ENCODE measurements around the gene OR11H6.

OR11H6 gene

GRCh38 chr14:20184181-20184580 lies 39.3 kb upstream of the OR11H6 start:
- TF ChIP-seq RARB (CRISPR knock-in tag; IDR thresholded peaks at IDR 0.05) (no peak), ZNF70 (CRISPR knock-in tag; IDR thresholded peaks at IDR 0.05) (no peak), ESRRG (CRISPR knock-in tag; IDR thresholded peaks at IDR 0.05) (no peak), ARNTL (CRISPR knock-in tag; IDR thresholded peaks at IDR 0.05; ENCODE audit: borderline replicate concordance, low read depth) (no peak)
- TF ChIP-seq, protein P1, sequence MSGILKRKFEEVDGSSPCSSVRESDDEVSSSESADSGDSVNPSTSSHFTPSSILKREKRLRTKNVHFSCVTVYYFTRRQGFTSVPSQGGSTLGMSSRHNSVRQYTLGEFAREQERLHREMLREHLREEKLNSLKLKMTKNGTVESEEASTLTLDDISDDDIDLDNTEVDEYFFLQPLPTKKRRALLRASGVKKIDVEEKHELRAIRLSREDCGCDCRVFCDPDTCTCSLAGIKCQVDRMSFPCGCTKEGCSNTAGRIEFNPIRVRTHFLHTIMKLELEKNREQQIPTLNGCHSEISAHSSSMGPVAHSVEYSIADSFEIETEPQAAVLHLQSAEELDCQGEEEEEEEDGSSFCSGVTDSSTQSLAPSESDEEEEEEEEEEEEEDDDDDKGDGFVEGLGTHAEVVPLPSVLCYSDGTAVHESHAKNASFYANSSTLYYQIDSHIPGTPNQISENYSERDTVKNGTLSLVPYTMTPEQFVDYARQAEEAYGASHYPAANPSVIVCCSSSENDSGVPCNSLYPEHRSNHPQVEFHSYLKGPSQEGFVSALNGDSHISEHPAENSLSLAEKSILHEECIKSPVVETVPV (CRISPR knock-in tag; IDR thresholded peaks at IDR 0.05), result no peak
- TF ChIP-seq, protein P2, sequence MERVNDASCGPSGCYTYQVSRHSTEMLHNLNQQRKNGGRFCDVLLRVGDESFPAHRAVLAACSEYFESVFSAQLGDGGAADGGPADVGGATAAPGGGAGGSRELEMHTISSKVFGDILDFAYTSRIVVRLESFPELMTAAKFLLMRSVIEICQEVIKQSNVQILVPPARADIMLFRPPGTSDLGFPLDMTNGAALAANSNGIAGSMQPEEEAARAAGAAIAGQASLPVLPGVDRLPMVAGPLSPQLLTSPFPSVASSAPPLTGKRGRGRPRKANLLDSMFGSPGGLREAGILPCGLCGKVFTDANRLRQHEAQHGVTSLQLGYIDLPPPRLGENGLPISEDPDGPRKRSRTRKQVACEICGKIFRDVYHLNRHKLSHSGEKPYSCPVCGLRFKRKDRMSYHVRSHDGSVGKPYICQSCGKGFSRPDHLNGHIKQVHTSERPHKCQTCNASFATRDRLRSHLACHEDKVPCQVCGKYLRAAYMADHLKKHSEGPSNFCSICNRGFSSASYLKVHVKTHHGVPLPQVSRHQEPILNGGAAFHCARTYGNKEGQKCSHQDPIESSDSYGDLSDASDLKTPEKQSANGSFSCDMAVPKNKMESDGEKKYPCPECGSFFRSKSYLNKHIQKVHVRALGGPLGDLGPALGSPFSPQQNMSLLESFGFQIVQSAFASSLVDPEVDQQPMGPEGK (CRISPR knock-in tag; IDR thresholded peaks at IDR 0.05; ENCODE audit: borderline replicate concordance), result no peak
- ATAC-seq, result no peak

GRCh38 chr14:20190596-20190995 lies 32.9 kb upstream of the OR11H6 start, which contains the start of gene OR11G2:
Gene OR11G2, plus strand, starts transcription at chr14:20190896. Its CDS starts 6,542 bp downstream, at chr14:20197438.
- TF ChIP-seq RARB (CRISPR knock-in tag; IDR thresholded peaks at IDR 0.05), result no peak
- no peak for TF ChIP-seq PPARA (CRISPR knock-in tag; IDR thresholded peaks at IDR 0.05; ENCODE audit: borderline replicate concordance)
- no peak for ATAC-seq

- TF ChIP-seq TSHZ2 (CRISPR knock-in tag; IDR thresholded peaks at IDR 0.05), result no peak
- TF ChIP-seq ZFP3 (CRISPR knock-in tag; IDR thresholded peaks at IDR 0.05), result no peak
- no peak for TF ChIP-seq ZNF565 (CRISPR knock-in tag; conservative IDR thresholded peaks at IDR 0.05; ENCODE audit: low read depth)
- no peak for TF ChIP-seq PPARA (CRISPR knock-in tag; IDR thresholded peaks at IDR 0.05; ENCODE audit: borderline replicate concordance)
- TF ChIP-seq GLIS3 (CRISPR knock-in tag; IDR thresholded peaks at IDR 0.05), result no peak
- TF ChIP-seq ZNF8 (CRISPR knock-in tag; IDR thresholded peaks at IDR 0.05), result no peak
- no peak for TF ChIP-seq CSDC2 (CRISPR knock-in tag; IDR thresholded peaks at IDR 0.05)
- TF ChIP-seq, protein P3, sequence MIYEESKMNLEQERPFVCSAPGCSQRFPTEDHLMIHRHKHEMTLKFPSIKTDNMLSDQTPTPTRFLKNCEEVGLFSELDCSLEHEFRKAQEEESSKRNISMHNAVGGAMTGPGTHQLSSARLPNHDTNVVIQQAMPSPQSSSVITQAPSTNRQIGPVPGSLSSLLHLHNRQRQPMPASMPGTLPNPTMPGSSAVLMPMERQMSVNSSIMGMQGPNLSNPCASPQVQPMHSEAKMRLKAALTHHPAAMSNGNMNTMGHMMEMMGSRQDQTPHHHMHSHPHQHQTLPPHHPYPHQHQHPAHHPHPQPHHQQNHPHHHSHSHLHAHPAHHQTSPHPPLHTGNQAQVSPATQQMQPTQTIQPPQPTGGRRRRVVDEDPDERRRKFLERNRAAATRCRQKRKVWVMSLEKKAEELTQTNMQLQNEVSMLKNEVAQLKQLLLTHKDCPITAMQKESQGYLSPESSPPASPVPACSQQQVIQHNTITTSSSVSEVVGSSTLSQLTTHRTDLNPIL (CRISPR knock-in tag; IDR thresholded peaks at IDR 0.05; ENCODE audit: low read depth), result no peak
- ATAC-seq, result no peak
Measured at GRCh38 chr14:20191396-20191795, 32.1 kb upstream of the OR11H6 start.

DNA sequence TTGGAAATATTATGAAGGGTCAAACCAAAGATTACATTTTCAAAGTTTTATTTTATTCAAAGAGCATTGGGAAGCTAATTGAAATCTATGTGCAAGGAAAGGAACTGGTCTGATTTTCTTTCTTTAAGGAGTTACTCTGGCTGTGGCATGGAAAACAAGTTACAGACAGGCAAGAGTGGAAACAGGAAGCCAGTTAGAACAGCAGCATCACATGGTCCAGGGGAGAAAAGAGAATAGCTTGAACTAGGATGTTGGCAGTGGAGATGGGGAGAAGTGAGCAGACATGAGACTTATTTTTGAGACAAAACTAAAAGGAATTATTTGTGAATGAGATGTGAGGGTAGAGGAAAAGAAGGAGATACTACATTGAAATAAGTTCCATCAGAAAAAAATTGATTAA lies 29.4 kb upstream of the OR11H6 start:
- no peak for ATAC-seq
- TF ChIP-seq, protein P1 (CRISPR knock-in tag; IDR thresholded peaks at IDR 0.05), result no peak
- no peak for TF ChIP-seq ZFP3 (CRISPR knock-in tag; IDR thresholded peaks at IDR 0.05)
- TF ChIP-seq TSHZ2 (CRISPR knock-in tag; IDR thresholded peaks at IDR 0.05), result no peak
- no peak for TF ChIP-seq POU6F1 (CRISPR knock-in tag; IDR thresholded peaks at IDR 0.05; ENCODE audit: borderline replicate concordance, low read depth)
- TF ChIP-seq, protein P3 (CRISPR knock-in tag; IDR thresholded peaks at IDR 0.05; ENCODE audit: low read depth), result no peak
- no peak for TF ChIP-seq OSR1 (CRISPR knock-in tag; IDR thresholded peaks at IDR 0.05)
- TF ChIP-seq ARNTL (CRISPR knock-in tag; IDR thresholded peaks at IDR 0.05; ENCODE audit: borderline replicate concordance, low read depth), result no peak
- no peak for TF ChIP-seq ISL1 (CRISPR knock-in tag; IDR thresholded peaks at IDR 0.05)
- no peak for TF ChIP-seq ZC3H10 (CRISPR knock-in tag; IDR thresholded peaks at IDR 0.05)
- TF ChIP-seq, protein P2 (CRISPR knock-in tag; IDR thresholded peaks at IDR 0.05; ENCODE audit: borderline replicate concordance), result no peak
